ENCODE results near the gene ACTR1A. TPM values are rescaled to one million over a fixed set of nuclear protein-coding genes. Genes with fewer than 3 reads are reported as not detected.
"Not testable (repeated sequence)": the region's sequence is repeated elsewhere in the genome, so short reads cannot be mapped to it uniquely, and the experiment has no call there.

Gene ACTR1A
- total RNA-seq, 1 experiment from 2014 or later = 93.6 TPM

GRCh38 chr10:102535481-102536147, 33.1 kb upstream of the ACTR1A start:
- H3K4me1 Mint-ChIP-seq = no peaks in the 10 kb centered on the region
- H3K27ac Mint-ChIP-seq = no peak overlapping the region
- DNase-seq (ENCODE audit: low spot score) = no peak
- ChIA-PET CTCF (interaction anchor here (0.6 kb wide), 1 partner anchor 382 kb away, joined by 3 read pairs; no protein-coding TSS in a partner anchor), POLR2A (interaction anchor here (0.6 kb wide), 1 partner anchor 73 kb away, joined by 3 read pairs; no protein-coding TSS in a partner anchor)
- H3K9me3 Mint-ChIP-seq = no peaks in the 10 kb centered on the region
- TF ChIP-seq FOXJ3 (CRISPR knock-in tag; IDR thresholded peaks at IDR 0.05; ENCODE audit: borderline replicate concordance) (no peak), ARID4B (CRISPR knock-in tag; IDR thresholded peaks at IDR 0.05; ENCODE audit: borderline replicate concordance) (no peak)
- no peaks in the 10 kb centered on the region for H3K27me3 Mint-ChIP-seq (ENCODE audit: low read depth)
- ATAC-seq = no peak
- no peak overlapping the region for H3K4me3 Mint-ChIP-seq
- H3K36me3 Mint-ChIP-seq = no peaks in the 10 kb centered on the region

GRCh38 chr10:102534966-102535365, 32.5 kb upstream of the ACTR1A start:
- H3K36me3 Mint-ChIP-seq; ATAC-seq; POLR2A ChIA-PET; H3K4me1 Mint-ChIP-seq; H3K4me3 Mint-ChIP-seq; H3K27me3 Mint-ChIP-seq (ENCODE audit: low read depth); DNase-seq (ENCODE audit: low spot score); H3K9me3 Mint-ChIP-seq; CTCF ChIA-PET; H3K27ac Mint-ChIP-seq: not testable (repeated sequence)

- no peak for TF ChIP-seq KAT7 (CRISPR knock-in tag; IDR thresholded peaks at IDR 0.05; ENCODE audit: borderline replicate concordance)
- no peak for TF ChIP-seq ZNF671 (CRISPR knock-in tag; IDR thresholded peaks at IDR 0.05)
- TF ChIP-seq NFYB (CRISPR knock-in tag; conservative IDR thresholded peaks at IDR 0.05; ENCODE audit: low read depth) = no peak
- no peak for TF ChIP-seq ERG (CRISPR knock-in tag; IDR thresholded peaks at IDR 0.05)
- no peak for TF ChIP-seq USF1 (CRISPR knock-in tag; IDR thresholded peaks at IDR 0.05)
- TF ChIP-seq FOXP4 (CRISPR knock-in tag; IDR thresholded peaks at IDR 0.05) = no peak
- no peak for TF ChIP-seq ATF6 (CRISPR knock-in tag; IDR thresholded peaks at IDR 0.05)
- TF ChIP-seq ZNF317 (CRISPR knock-in tag; IDR thresholded peaks at IDR 0.05; ENCODE audit: borderline replicate concordance, low read depth) = no peak
- TF ChIP-seq ZNF423 (CRISPR knock-in tag; IDR thresholded peaks at IDR 0.05) = no peak
- Mint-ChIP-seq H3K9me3 (no peaks in the 10 kb centered on the region), H3K4me1 (no peaks in the 10 kb centered on the region), H3K36me3 (no peaks in the 10 kb centered on the region), H3K27ac (no peak overlapping the region), H3K4me3 (no peak overlapping the region), H3K27me3 (ENCODE audit: low read depth) (no peaks in the 10 kb centered on the region)
- POLR2A ChIA-PET = no interaction called here
- DNase-seq (ENCODE audit: low spot score) = no peak
- CTCF ChIA-PET = no interaction called here
- ATAC-seq = no peak
Observed at GRCh38 chr10:102534333-102534732, 31.8 kb upstream of the ACTR1A start.
